GM12878 (cell line): Measurements from ENCODE around the gene TXNL4A. TPM values are rescaled to one million over a fixed set of nuclear protein-coding genes. Genes with fewer than 3 reads are reported as not detected.

ENCODE experiments used
- CBFB ChIP-seq: IDR thresholded peaks from 2 replicates; pipeline ENCODE4 v1.6.1; 2016; ENCODE audit warnings: antibody characterized with exemption, low read depth
- CBX3 ChIP-seq: fragments of 200-600 bp; sonication (generic); IDR thresholded peaks from 2 replicates; pipeline ENCODE4 v1.6.1; 2016; ENCODE audit warnings: low read depth, borderline replicate concordance
- CHD4 ChIP-seq: fragments of 200-600 bp; sonication (generic); IDR thresholded peaks from 2 replicates; pipeline ENCODE4 v1.6.1; 2016; ENCODE audit warnings: mild to moderate bottlenecking
- E4F1 ChIP-seq: fragments of 450-650 bp; IDR thresholded peaks from 2 replicates; pipeline ENCODE4 v1.6.1; 2018; ENCODE audit warnings: borderline replicate concordance, mild to moderate bottlenecking; ENCODE audit not compliant: partially characterized antibody
- FOXM1 ChIP-seq: IDR thresholded peaks from 2 replicates; pipeline ENCODE4 v1.6.1; 2012; ENCODE audit warnings: low read depth, mild to moderate bottlenecking, inconsistent platforms, low read length, moderate library complexity
- HCFC1 ChIP-seq: fragments of 150-350 bp; IDR thresholded peaks from 2 replicates; pipeline ENCODE4 v1.6.1; 2014; ENCODE audit warnings: low read length
- MLLT1 ChIP-seq: fragments of 450-650 bp; IDR thresholded peaks from 2 replicates; pipeline ENCODE4 v1.6.1; 2016; ENCODE audit warnings: mild to moderate bottlenecking
- MYB ChIP-seq: fragments of 150-350 bp; IDR thresholded peaks from 2 replicates; pipeline ENCODE4 v1.6.1; 2014; ENCODE audit warnings: mild to moderate bottlenecking, low read depth, low read length, borderline replicate concordance
- NR2C1 ChIP-seq: fragments of 450-650 bp; IDR thresholded peaks from 2 replicates; pipeline ENCODE4 v1.6.1; 2017; ENCODE audit warnings: antibody characterized with exemption, mild to moderate bottlenecking, moderate library complexity
- NRF1 ChIP-seq: conservative IDR thresholded peaks from 2 replicates; pipeline ENCODE4 v1.6.1; 2011; ENCODE audit warnings: mild to moderate bottlenecking, low read depth, low read length, improper control_type of control experiment
- PAX8 ChIP-seq: fragments of 450-650 bp; IDR thresholded peaks from 2 replicates; pipeline ENCODE4 v1.6.1; 2017; ENCODE audit warnings: mild to moderate bottlenecking, moderate library complexity
- PRDM15 ChIP-seq: fragments of 450-650 bp; formaldehyde crosslinking; IDR thresholded peaks from 2 replicates; pipeline ENCODE4 v1.4.0; 2020; ENCODE audit warnings: mild to moderate bottlenecking, moderate library complexity
- RAD21 ChIP-seq: IDR thresholded peaks from 2 replicates; pipeline ENCODE4 v1.6.1; 2011; ENCODE audit warnings: mild to moderate bottlenecking, low read depth, low read length, moderate library complexity; ENCODE audit not compliant: insufficient read depth
- RBBP5 ChIP-seq: fragments of 200-600 bp; sonication (generic); conservative IDR thresholded peaks from 2 replicates; pipeline ENCODE4 v1.6.1; 2016
- RCOR1 ChIP-seq: conservative IDR thresholded peaks from 2 replicates; pipeline ENCODE4 v1.6.1; 2012; ENCODE audit warnings: low read depth, low read length, improper control_type of control experiment
- SMARCA5 ChIP-seq: fragments of 450-650 bp; IDR thresholded peaks from 2 replicates; pipeline ENCODE4 v1.6.1; 2017; ENCODE audit warnings: mild to moderate bottlenecking
- STAT1 ChIP-seq: fragments of 450-650 bp; conservative IDR thresholded peaks from 2 replicates; pipeline ENCODE4 v1.6.1; 2014; ENCODE audit warnings: antibody characterized with exemption, mild to moderate bottlenecking
- USF1 ChIP-seq: IDR thresholded peaks from 2 replicates; pipeline ENCODE4 v1.6.1; 2011; ENCODE audit warnings: borderline replicate concordance, low read depth, mild to moderate bottlenecking, moderate library complexity, mixed read lengths, low read length; ENCODE audit not compliant: insufficient read depth; ENCODE audit errors: extremely low read length
- ZZZ3 ChIP-seq: IDR thresholded peaks from 2 replicates; pipeline ENCODE4 v1.6.1; 2011; ENCODE audit warnings: low read depth; ENCODE audit not compliant: control insufficient read depth, insufficient read length
- polyA plus RNA-seq, 11 experiments: library from polyadenylated mRNA; depleted of rRNA in 4 of 11; unstranded in 6 of 11; stranded (reverse) in 5 of 11; fragments of >200 nt; fragmentation: Nextera tagmentation in 4 of 11; fragmentation: Illumina TruSeq in 1 of 11; extraction: Ambion mirVana in 4 of 11; extraction: Trizol in 1 of 11; gene quantifications; 1 replicate in 1 of 11; 2 replicates in 10 of 11; pipeline versions ENCODE4 v1.2.1 to v1.2.3, GENCODE V29; 2011 to 2016; ENCODE audit warnings: inconsistent platforms in 2 of 11, missing spikeins in 2 of 11, low read depth in 1 of 11
- total RNA-seq, 4 experiments: library from RNA; depleted of rRNA in 3 of 4; stranded (reverse); fragments of >200 nt in 3 of 4; fragmentation: Illumina TruSeq in 1 of 4; extraction: Trizol in 1 of 4; gene quantifications; 2 replicates each; pipeline versions ENCODE4 v1.2.1 to v1.2.3, GENCODE V29; 2013 to 2021

TXNL4A gene
- total and polyA plus RNA-seq, 10 of the 15 experiments (the other 5 are each of a cell fraction or from before 2014, with no cell fraction given), result 38.4 to 329 (median 128) TPM

- TF ChIP-seq HCFC1, result no peak
- TF ChIP-seq RAD21, result no peak
- no peak for TF ChIP-seq STAT1
- no peak for TF ChIP-seq MYB
- TF ChIP-seq ZZZ3, result no peak
- TF ChIP-seq SMARCA5, result peak; percentile 58; the same call in 1 of the 2 replicates
- no peak for TF ChIP-seq PRDM15 (CRISPR knock-in tag)
- no peak for TF ChIP-seq RCOR1
- TF ChIP-seq CBX3, result peak; percentile 98; the same call in 1 of the 2 replicates
- no peak for TF ChIP-seq E4F1
- no peak for TF ChIP-seq RBBP5
- no peak for TF ChIP-seq USF1
- no peak for TF ChIP-seq MLLT1
- no peak for TF ChIP-seq FOXM1
- TF ChIP-seq CHD4, result no peak
- no peak for TF ChIP-seq NRF1
- TF ChIP-seq PAX8, result no peak
- no peak for TF ChIP-seq NR2C1
- TF ChIP-seq CBFB, result no peak
Measured at GRCh38 chr18:80022613-80023012, 34.2 kb upstream of the TXNL4A start (continued).
